OCI-LY1 (cell line): ENCODE data around the gene STARD4.

Source experiments
- H2AFZ ChIP-seq: fragments of 200-600 bp; sonication (generic), shearing (Covaris generic); 2 replicates; pipeline ENCODE4 v1.6.0; 2014; ENCODE audit warnings: antibody characterized with exemption, mild to moderate bottlenecking, low read length
- H3F3A ChIP-seq: fragments of 200-600 bp; sonication (generic), shearing (Covaris generic); 2 replicates; pipeline ENCODE4 v1.6.0; 2014; ENCODE audit warnings: mild to moderate bottlenecking, antibody characterized with exemption, low read length, moderate library complexity; ENCODE audit not compliant: insufficient read depth
- H3K27ac ChIP-seq: fragments of 200-600 bp; sonication (generic); 2 replicates; pipeline ENCODE4 v1.5.1; 2014; ENCODE audit warnings: low read length, mixed run types, mild to moderate bottlenecking, low read depth; ENCODE audit not compliant: poor library complexity, severe bottlenecking
- H3K27me3 ChIP-seq: fragments of 200-600 bp; sonication (generic); 2 replicates; pipeline ENCODE4 v1.6.0; 2014; ENCODE audit warnings: antibody characterized with exemption, mild to moderate bottlenecking, low read length, moderate library complexity; ENCODE audit not compliant: insufficient read depth
- H3K36me3 ChIP-seq: fragments of 200-600 bp; sonication (generic); 2 replicates; pipeline ENCODE4 v1.6.1; 2014; ENCODE audit warnings: mild to moderate bottlenecking, antibody characterized with exemption, low read length, moderate library complexity, mixed read lengths; ENCODE audit not compliant: insufficient read depth
- H3K4me1 ChIP-seq: fragments of 200-600 bp; sonication (generic); 2 replicates; pipeline ENCODE4 v1.5.1; 2014; ENCODE audit warnings: mild to moderate bottlenecking, low read length, moderate library complexity; ENCODE audit not compliant: insufficient read depth, severe bottlenecking
- H3K4me2 ChIP-seq: fragments of 200-600 bp; sonication (generic), shearing (Covaris generic); 2 replicates; pipeline ENCODE4 v1.6.1; 2014; ENCODE audit warnings: low read length
- H3K4me3 ChIP-seq: fragments of 200-600 bp; sonication (generic); 2 replicates; pipeline ENCODE4 v1.5.1; 2014; ENCODE audit warnings: low read length, low read depth, mild to moderate bottlenecking, mixed read lengths; ENCODE audit not compliant: poor library complexity, severe bottlenecking
- H3K79me2 ChIP-seq: fragments of 200-600 bp; shearing (Covaris generic); 2 replicates; pipeline ENCODE4 v1.6.1; 2016; ENCODE audit warnings: mixed run types, low read length, mixed read lengths; ENCODE audit not compliant: insufficient read depth
- H3K9ac ChIP-seq: fragments of 200-600 bp; sonication (generic), shearing (Covaris generic); 2 replicates; pipeline ENCODE4 v1.6.1; 2014; ENCODE audit warnings: mild to moderate bottlenecking, low read length, mixed read lengths
- H3K9me2 ChIP-seq: fragments of 200-600 bp; sonication (generic), shearing (Covaris generic); 2 replicates; pipeline ENCODE4 v1.6.1; 2014; ENCODE audit warnings: low read depth, mild to moderate bottlenecking, low read length, mixed read lengths
- H3K9me3 ChIP-seq: fragments of 200-600 bp; shearing (Covaris generic); 2 replicates; pipeline ENCODE4 v1.6.1; 2014; ENCODE audit warnings: low read length, mixed read lengths
- H4K20me1 ChIP-seq: fragments of 200-600 bp; sonication (generic), shearing (Covaris generic); 2 replicates; pipeline ENCODE4 v1.6.0; 2016; ENCODE audit warnings: mild to moderate bottlenecking, low read length; ENCODE audit not compliant: insufficient read depth
- CTCF ChIP-seq: fragments of 200-600 bp; sonication (generic), shearing (Covaris generic); IDR thresholded peaks from 2 replicates; pipeline ENCODE4 v1.5.1; 2017; ENCODE audit warnings: mild to moderate bottlenecking, antibody characterized with exemption, low read length, moderate library complexity, mixed read lengths
- EZH2 ChIP-seq: fragments of 200-600 bp; sonication (generic), shearing (Covaris generic); IDR thresholded peaks from 2 replicates; pipeline ENCODE4 v1.8.0; 2017; ENCODE audit warnings: borderline replicate concordance, mixed run types, mild to moderate bottlenecking, antibody characterized with exemption, low read length, moderate library complexity, mixed read lengths

STARD4 gene

GRCh38 chr5:111548992-111549649 is 36.8 kb upstream of the STARD4 start:
- Histone ChIP-seq H3F3A (no peaks in the 10 kb centered on the region), H3K36me3 (no peaks in the 10 kb centered on the region), H3K9me2 (no peaks in the 10 kb centered on the region), H3K79me2 (no peaks in the 10 kb centered on the region), H4K20me1 (no peaks in the 10 kb centered on the region), H3K4me3 (no peak overlapping the region), H3K4me1 (no peaks in the 10 kb centered on the region), H3K9ac (no peak overlapping the region), H3K9me3 (no peaks in the 10 kb centered on the region), H3K27ac (no peak overlapping the region), H3K27me3 (no peaks in the 10 kb centered on the region), H2AFZ (no peak overlapping the region), H3K4me2 (no peak overlapping the region)
- TF ChIP-seq CTCF (no peak), EZH2 (no peak)

- no peaks in the 10 kb centered on the region for H3K36me3 ChIP-seq
Observed at GRCh38 chr5:111548348-111548950, 36.1 kb upstream of the STARD4 start.

DNA sequence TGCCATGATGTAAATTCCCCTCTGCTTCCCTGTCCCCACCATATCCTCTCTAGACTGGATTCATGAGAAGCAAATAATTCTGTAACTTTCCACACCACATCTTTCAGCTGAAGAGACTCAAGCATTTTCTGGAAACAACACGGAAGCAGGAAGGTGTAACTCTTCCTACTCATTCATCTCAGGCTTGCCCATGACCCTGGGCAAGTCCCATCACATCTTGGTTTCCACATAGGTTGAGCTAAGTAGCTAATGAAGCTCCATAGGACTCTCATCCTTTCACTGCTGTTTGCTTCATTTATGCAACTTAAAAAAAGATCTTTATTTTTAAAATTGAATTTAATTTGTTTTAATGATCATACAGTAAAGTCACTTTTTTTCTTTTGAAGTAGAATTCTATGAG is 32.7 kb upstream of the STARD4 start:
- Histone ChIP-seq H3F3A (no peaks in the 10 kb centered on the region), H3K27me3 (no peaks in the 10 kb centered on the region), H3K4me2 (no peak overlapping the region), H3K9me3 (no peaks in the 10 kb centered on the region), H3K4me3 (no peak overlapping the region), H4K20me1 (no peaks in the 10 kb centered on the region), H3K79me2 (no peaks in the 10 kb centered on the region), H3K9me2 (no peaks in the 10 kb centered on the region), H3K4me1 (no peaks in the 10 kb centered on the region), H2AFZ (no peak overlapping the region), H3K36me3 (no peaks in the 10 kb centered on the region), H3K9ac (no peak overlapping the region), H3K27ac (no peak overlapping the region)
- TF ChIP-seq CTCF (no peak), EZH2 (no peak)

More at GRCh38 chr5:111548348-111548950, 36.1 kb upstream of the STARD4 start:
- Histone ChIP-seq H3F3A (no peaks in the 10 kb centered on the region), H3K27me3 (no peaks in the 10 kb centered on the region), H3K4me2 (no peak overlapping the region), H2AFZ (no peak overlapping the region), H3K4me3 (no peak overlapping the region), H3K9me3 (no peaks in the 10 kb centered on the region), H3K79me2 (no peaks in the 10 kb centered on the region), H4K20me1 (no peaks in the 10 kb centered on the region), H3K4me1 (no peaks in the 10 kb centered on the region), H3K9ac (no peak overlapping the region), H3K9me2 (no peaks in the 10 kb centered on the region), H3K27ac (no peak overlapping the region)
- no peak for TF ChIP-seq EZH2
- no peak for TF ChIP-seq CTCF
